ENCODE results near the gene FBXO46.
"Not testable (repeated sequence)": the region's sequence is repeated elsewhere in the genome, so short reads cannot be mapped to it uniquely, and the experiment has no call there.

The FBXO46 gene

DNA sequence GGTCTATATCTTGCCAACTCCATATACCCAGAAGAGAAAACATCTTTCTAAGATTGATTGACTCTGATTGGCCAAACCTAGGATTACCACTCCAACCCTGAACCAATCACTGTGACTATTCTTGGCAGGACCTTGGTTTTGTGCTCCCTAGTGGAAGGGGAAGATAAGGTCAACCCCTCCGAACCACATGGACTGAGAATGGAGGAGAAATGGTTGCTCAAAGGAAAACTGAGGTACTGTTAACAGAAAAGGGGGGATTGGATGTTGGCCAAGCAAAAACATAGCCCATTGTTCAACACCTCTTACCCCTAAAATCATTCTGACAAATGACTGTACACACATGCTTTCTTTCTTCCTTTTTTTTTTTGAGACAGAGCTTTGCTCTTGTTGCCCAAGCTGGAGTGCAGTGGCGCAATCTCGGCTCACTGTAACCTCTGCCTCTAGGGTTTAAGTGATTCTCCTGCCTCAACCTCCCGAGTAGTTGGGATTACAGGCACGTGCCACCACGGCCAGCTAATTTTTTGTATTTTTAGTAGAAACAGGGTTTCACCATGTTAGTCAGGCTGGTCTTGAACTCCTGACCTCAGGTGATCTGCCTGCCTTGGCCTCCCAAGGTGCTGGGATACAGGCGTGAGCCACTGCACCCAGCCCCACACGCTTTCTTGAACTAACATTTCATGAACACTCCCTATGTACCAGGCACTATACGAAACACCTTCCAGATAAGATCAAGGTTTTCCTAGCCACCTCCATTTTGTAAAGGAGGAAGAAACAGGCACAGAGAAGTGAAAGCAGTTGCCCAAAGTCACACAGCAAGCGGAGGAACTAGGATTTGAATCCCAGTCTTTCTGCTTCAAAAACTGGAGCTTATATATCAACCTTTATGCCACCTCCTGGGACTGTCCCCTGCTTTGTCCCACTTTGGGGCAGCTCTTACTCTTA is 9.1 kb upstream of the FBXO46 start:
- no peak for DNase-seq (ENCODE audit: low read depth in 1 of 2, low spot score in 1 of 2)
- in situ Hi-C loops (cut with HindIII; ENCODE audit: low pct_unique_long_range_greater_than_20kb, low sequenced_read_pairs), result no loop called here
- TF ChIP-seq JUND (IDR thresholded peaks at IDR 0.05; ENCODE audit: low read depth), result no peak

DNA sequence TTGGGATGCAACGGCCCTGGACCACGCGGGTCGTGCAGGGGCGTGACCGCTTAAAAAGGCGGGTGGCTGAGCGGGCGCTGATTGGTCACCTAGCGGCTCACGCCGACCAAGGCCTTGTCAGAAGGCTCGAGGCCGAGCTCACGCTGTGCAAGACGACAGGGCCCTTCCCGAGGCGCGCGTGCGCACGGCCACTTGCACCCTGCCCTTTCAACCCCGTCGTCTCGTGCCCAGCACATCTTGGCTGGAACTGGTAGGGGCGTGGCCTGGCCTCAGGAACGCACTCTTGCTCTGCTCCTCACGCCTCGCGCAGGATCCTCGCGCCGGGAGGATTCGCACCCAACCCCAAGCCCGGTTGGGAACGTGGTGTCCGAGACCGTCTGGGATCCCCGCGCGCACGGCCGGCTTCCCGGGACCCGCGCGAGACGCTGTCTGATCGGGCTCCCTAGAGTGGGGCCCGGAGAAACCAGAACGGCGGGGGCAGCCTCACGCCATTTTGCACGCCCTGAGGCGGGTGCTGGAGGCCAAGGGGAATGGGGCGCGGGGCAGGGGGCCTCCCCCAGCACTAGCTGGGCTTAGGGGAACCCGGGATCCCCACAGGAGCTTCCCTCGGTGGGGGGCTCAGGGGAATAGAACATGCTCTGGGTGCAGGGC is 2.6 kb upstream of the FBXO46 start, which contains the start of gene MEIOSIN:
MEIOSIN (plus strand) TSS at position 280 of the 651 bp plus-strand sequence. CDS start 1,938 bp downstream, outside the sequence.
- in situ Hi-C loops (cut with HindIII; ENCODE audit: low pct_unique_long_range_greater_than_20kb, low sequenced_read_pairs), result no loop called here
- DNase-seq (ENCODE audit: low read depth in 1 of 2, low spot score in 1 of 2), result no peak
- TF ChIP-seq JUND (IDR thresholded peaks at IDR 0.05; ENCODE audit: low read depth), result no peak

GRCh38 chr19:45729800-45730290 is 851 bp downstream of the FBXO46 start:
- DNase-seq (ENCODE audit: low read depth in 1 of 2, low spot score in 1 of 2), result peak in 1 of 2 experiments; percentile 28
- in situ Hi-C loops (cut with HindIII; ENCODE audit: low pct_unique_long_range_greater_than_20kb, low sequenced_read_pairs), result no loop called here
- TF ChIP-seq JUND (IDR thresholded peaks at IDR 0.05; ENCODE audit: low read depth), result no peak

GRCh38 chr19:45728683-45729082 is 2.0 kb downstream of the FBXO46 start:
- DNase-seq (ENCODE audit: low read depth in 1 of 2, low spot score in 1 of 2); in situ Hi-C loops (cut with HindIII; ENCODE audit: low pct_unique_long_range_greater_than_20kb, low sequenced_read_pairs): not testable (repeated sequence)

- DNase-seq (ENCODE audit: low read depth in 1 of 2, low spot score in 1 of 2); in situ Hi-C loops (cut with HindIII; ENCODE audit: low pct_unique_long_range_greater_than_20kb, low sequenced_read_pairs): not testable (repeated sequence)
Measured at GRCh38 chr19:45720065-45720464, 10.6 kb downstream of the FBXO46 start.

GRCh38 chr19:45717983-45718650 is 12.6 kb downstream of the FBXO46 start:
- in situ Hi-C loops (cut with HindIII; ENCODE audit: low pct_unique_long_range_greater_than_20kb, low sequenced_read_pairs), result no loop called here
- TF ChIP-seq JUND (IDR thresholded peaks at IDR 0.05; ENCODE audit: low read depth), result no peak
- DNase-seq (ENCODE audit: low read depth in 1 of 2, low spot score in 1 of 2), result no peak

DNA sequence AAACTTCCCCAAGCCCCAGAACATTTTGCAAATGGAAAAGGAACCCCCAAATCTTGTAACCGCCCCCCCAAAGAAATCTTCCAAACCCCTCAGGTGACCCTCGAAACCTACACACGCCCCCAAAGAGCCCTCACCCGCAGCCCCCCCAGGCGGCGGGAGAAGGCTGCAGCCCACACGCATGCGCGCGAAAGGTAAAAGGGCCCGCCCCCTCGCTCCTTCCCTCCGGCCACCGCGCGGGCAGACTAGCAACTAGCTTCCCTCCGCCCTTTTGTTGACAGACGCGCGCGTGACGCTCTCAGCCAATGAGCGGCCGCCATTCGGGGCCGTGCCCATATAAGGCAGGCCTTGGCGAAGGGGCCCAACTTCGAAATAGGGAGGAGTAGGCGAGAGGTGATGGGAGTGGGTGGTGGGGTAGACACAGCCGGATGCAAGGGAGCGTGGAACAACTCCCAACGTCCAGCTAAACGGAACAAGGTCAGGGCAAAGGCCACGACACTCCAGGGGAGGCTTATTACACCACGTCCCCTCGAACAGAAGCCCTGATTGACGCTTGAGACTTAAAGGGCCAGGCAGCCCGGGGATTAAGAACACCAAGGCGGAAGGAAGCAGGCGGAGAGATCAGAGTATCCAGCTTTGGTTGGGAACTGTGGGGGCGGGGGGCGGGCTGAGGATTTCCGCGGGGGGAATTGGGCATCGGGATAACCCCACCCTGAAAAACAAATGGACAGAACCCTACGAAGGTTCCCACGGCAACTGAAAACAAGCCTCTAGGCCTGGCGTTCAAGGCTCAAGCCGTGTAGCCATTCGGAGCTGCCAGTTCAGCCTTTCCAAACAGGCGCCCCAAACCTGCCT is 13.3 kb downstream of the FBXO46 start:
- in situ Hi-C loops (cut with HindIII; ENCODE audit: low pct_unique_long_range_greater_than_20kb, low sequenced_read_pairs), result no loop called here
- no peak for TF ChIP-seq JUND (IDR thresholded peaks at IDR 0.05; ENCODE audit: low read depth)
- DNase-seq (ENCODE audit: low read depth in 1 of 2, low spot score in 1 of 2), result peak; percentile 88 to 98

DNA sequence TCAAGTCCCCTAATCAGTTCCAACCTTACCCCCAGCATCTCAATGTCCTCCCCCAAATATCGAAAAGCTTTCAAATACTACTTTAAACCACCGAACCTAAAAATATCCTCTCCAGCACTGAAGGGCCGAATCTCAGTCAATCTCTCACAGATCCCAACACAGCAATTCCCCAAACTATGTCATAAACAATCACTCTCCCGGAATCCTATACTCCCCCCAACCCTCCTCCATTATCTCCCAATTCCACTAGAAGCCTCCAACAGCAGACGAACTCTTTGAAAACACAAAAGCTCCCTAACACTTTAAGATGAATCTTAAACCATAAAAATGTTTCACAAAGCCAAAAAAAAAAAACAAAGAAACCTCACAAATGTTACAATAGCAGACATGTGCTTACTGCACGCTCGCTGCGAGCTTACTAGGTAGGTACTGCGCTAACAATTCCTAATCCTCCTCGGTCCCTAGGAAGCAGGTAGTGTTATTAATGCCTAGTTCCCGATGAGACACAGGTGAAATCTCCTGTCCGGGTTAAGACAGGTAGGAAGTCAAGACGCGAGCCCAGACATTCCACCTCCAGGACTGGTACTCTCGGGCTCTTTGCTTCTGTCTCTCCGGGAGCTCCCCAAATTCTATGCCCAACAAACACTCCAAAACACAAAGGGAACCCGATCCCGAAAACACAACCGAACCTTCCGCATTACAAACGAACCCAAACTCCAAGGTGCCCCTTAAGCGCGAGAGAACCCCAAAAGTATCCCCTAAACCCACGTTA is 14.2 kb downstream of the FBXO46 start:
- peak; percentile 51 to 65 for DNase-seq (ENCODE audit: low read depth in 1 of 2, low spot score in 1 of 2)
- no peak for TF ChIP-seq JUND (IDR thresholded peaks at IDR 0.05; ENCODE audit: low read depth)
- in situ Hi-C loops (cut with HindIII; ENCODE audit: low pct_unique_long_range_greater_than_20kb, low sequenced_read_pairs), result no loop called here

DNA sequence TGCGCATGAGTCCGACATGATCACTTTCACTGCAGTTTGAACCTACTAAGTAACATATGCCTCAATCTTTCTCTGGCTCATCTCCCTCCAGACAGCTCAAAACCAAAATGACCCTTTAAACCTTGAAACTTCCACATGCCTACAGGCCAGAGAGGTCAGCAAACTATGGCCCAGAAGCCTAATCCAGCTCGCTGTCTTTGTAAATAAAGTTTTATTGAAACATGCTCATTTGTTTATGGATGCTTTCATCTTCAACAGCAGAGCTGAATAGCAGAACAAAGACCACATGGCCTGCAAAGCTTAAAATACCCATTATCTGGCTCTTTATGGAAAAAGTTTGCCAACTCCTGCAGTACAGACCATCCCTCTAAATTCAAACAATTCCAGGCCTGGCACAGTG is 15.6 kb downstream of the FBXO46 start:
- no peak for TF ChIP-seq JUND (IDR thresholded peaks at IDR 0.05; ENCODE audit: low read depth)
- in situ Hi-C loops (cut with HindIII; ENCODE audit: low pct_unique_long_range_greater_than_20kb, low sequenced_read_pairs), result no loop called here
- no peak for DNase-seq (ENCODE audit: low read depth in 1 of 2, low spot score in 1 of 2)

GRCh38 chr19:45713141-45713540 is 17.6 kb downstream of the FBXO46 start:
- in situ Hi-C loops (cut with HindIII; ENCODE audit: low pct_unique_long_range_greater_than_20kb, low sequenced_read_pairs), result no loop called here
- TF ChIP-seq JUND (IDR thresholded peaks at IDR 0.05; ENCODE audit: low read depth), result no peak
- DNase-seq (ENCODE audit: low read depth in 1 of 2, low spot score in 1 of 2), result no peak

- in situ Hi-C loops (cut with HindIII; ENCODE audit: low pct_unique_long_range_greater_than_20kb, low sequenced_read_pairs), result no loop called here
- no peak for DNase-seq (ENCODE audit: low read depth in 1 of 2, low spot score in 1 of 2)
- TF ChIP-seq JUND (IDR thresholded peaks at IDR 0.05; ENCODE audit: low read depth), result no peak
Measured at GRCh38 chr19:45712699-45713067, 18.0 kb downstream of the FBXO46 start.

Measured in T47D (cell line).